GM19023 (cell line): ENCODE measurements around the gene TMEM134.

Experiments
- ATAC-seq: cut with Tn5 transposase; IDR thresholded peaks from one replicate; pipeline ENCODE4 v1.9.1; 2021; ENCODE audit warnings: mild to moderate bottlenecking, moderate library complexity; ENCODE audit not compliant: unreplicated experiment

The TMEM134 gene

GRCh38 chr11:67440229-67441097 is 28.6 kb downstream of the TMEM134 start:
- ATAC-seq: no peak

GRCh38 chr11:67439321-67440228 is 29.5 kb downstream of the TMEM134 start:
- no peak for ATAC-seq

GRCh38 chr11:67438158-67438902 is 30.7 kb downstream of the TMEM134 start:
- ATAC-seq: no peak

GRCh38 chr11:67437809-67438157 is 31.3 kb downstream of the TMEM134 start:
- ATAC-seq: no peak

GRCh38 chr11:67437082-67437808 is 31.8 kb downstream of the TMEM134 start, which contains the start of gene PTPRCAP:
Gene PTPRCAP (minus strand): TSS chr11:67437682. CDS start chr11:67437619, 63 bp downstream.
- ATAC-seq: peak; percentile 38

- peak; percentile 30 for ATAC-seq
These were observed 32.5 kb downstream of the TMEM134 start for GRCh38 chr11:67436459-67437081.

- peak; percentile 4 for ATAC-seq
These were observed 33.2 kb downstream of the TMEM134 start for GRCh38 chr11:67435727-67436458.

GRCh38 chr11:67435031-67435726 is 33.9 kb downstream of the TMEM134 start:
- no peak for ATAC-seq

GRCh38 chr11:67434395-67434881 is 34.6 kb downstream of the TMEM134 start:
- no peak for ATAC-seq

- no peak for ATAC-seq
These were observed 35.3 kb downstream of the TMEM134 start for GRCh38 chr11:67433536-67434394.

GRCh38 chr11:67432655-67433349 is 36.2 kb downstream of the TMEM134 start:
- no peak for ATAC-seq

- ATAC-seq: no peak
These were observed 37.5 kb downstream of the TMEM134 start for GRCh38 chr11:67431346-67432249.

- ATAC-seq: no peak
These were observed 39.3 kb downstream of the TMEM134 start for GRCh38 chr11:67429722-67430121.

- no peak for ATAC-seq
These were observed 39.9 kb downstream of the TMEM134 start for GRCh38 chr11:67429038-67429668.
